Measurements from ENCODE around the gene ZNF223.

ZNF223 gene

DNA sequence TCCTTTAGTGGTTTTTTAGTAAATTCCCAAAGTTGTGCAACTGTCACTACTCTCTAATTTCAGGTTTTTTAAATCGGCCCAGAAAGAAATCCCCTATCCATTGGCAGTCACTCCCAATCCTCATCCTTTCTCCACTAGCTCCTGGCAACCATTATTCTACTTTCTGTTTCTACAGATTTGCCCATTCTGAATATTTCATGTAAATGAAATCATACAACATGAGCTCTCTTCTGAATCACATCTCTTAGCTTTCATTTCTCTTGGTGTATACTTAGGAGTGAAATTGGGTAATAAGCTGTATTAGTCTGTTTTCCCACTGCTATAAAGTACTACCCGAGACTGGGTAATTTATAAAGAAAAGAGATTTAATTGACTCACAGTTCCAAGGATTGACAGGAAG is 9.7 kb upstream of the ZNF223 start:
- Mint-ChIP-seq H3K9me3 (peaks cover 27% of the 10 kb centered on the region), H3K36me3 (no peaks in the 10 kb centered on the region), H3K4me3 (no peak overlapping the region), H3K4me1 (no peaks in the 10 kb centered on the region), H3K27ac (no peak overlapping the region), H3K27me3 (no peaks in the 10 kb centered on the region)
- CTCF ChIA-PET: no interaction called here
- no peak for DNase-seq

GRCh38 chr19:44050740-44051649 is 841 bp upstream of the ZNF223 start:
- peaks cover 15% of the 10 kb centered on the region for H3K36me3 Mint-ChIP-seq
- peaks cover 10% of the 10 kb centered on the region for H3K27me3 Mint-ChIP-seq
- peaks cover 45% of the 10 kb centered on the region for H3K9me3 Mint-ChIP-seq
- peaks cover 20% of the 10 kb centered on the region for H3K4me1 Mint-ChIP-seq
- H3K27ac Mint-ChIP-seq: peak overlapping the region; percentile 59
- peak; percentile 30 for DNase-seq
- CTCF ChIA-PET: no interaction called here
- H3K4me3 Mint-ChIP-seq: peak overlapping the region; percentile 76

GRCh38 chr19:44055870-44056269 is 4.0 kb downstream of the ZNF223 start:
- H3K4me1 Mint-ChIP-seq: peaks cover 16% of the 10 kb centered on the region
- no peak overlapping the region for H3K27ac Mint-ChIP-seq
- H3K27me3 Mint-ChIP-seq: peaks cover 10% of the 10 kb centered on the region
- no peak overlapping the region for H3K4me3 Mint-ChIP-seq
- CTCF ChIA-PET: no interaction called here
- peaks cover 15% of the 10 kb centered on the region for H3K36me3 Mint-ChIP-seq
- peaks cover 64% of the 10 kb centered on the region for H3K9me3 Mint-ChIP-seq
- DNase-seq: no peak

- Mint-ChIP-seq H3K27me3 (no peaks in the 10 kb centered on the region), H3K9me3 (peaks cover 49% of the 10 kb centered on the region), H3K4me3 (no peak overlapping the region), H3K27ac (no peak overlapping the region), H3K4me1 (no peaks in the 10 kb centered on the region), H3K36me3 (peaks cover 6% of the 10 kb centered on the region)
- CTCF ChIA-PET: no interaction called here
- no peak for DNase-seq
Observed at GRCh38 chr19:44059229-44059628, 7.4 kb downstream of the ZNF223 start.

DNA sequence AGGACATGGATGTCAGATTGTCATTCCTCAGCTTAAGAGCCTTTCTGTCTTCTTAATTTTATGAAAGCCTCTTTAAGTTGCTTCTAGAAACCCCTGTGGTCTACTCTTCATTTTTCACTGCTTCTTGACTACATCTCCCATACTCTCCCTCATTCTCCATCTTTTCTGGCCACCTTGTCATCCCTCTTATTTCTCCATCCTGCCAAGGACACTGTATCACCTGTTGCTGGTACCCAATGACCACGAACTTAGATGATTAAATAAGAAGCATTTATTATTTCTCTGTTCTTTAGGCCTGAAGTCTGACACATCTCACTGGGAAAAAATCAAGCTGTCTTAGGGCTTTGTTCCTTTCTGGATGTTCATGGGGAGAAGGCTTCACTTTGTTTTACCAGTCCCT is 9.2 kb downstream of the ZNF223 start:
- CTCF ChIA-PET: no interaction called here
- no peak overlapping the region for H3K4me3 Mint-ChIP-seq
- peaks cover 41% of the 10 kb centered on the region for H3K9me3 Mint-ChIP-seq
- H3K27me3 Mint-ChIP-seq: no peaks in the 10 kb centered on the region
- peaks cover 2% of the 10 kb centered on the region for H3K36me3 Mint-ChIP-seq
- DNase-seq: no peak
- H3K4me1 Mint-ChIP-seq: no peaks in the 10 kb centered on the region
- no peak overlapping the region for H3K27ac Mint-ChIP-seq

- H3K4me1 Mint-ChIP-seq: peaks cover 5% of the 10 kb centered on the region
- H3K27ac Mint-ChIP-seq: no peak overlapping the region
- H3K36me3 Mint-ChIP-seq: peaks cover 15% of the 10 kb centered on the region
- CTCF ChIA-PET: no interaction called here
- peaks cover 51% of the 10 kb centered on the region for H3K9me3 Mint-ChIP-seq
- DNase-seq: no peak
- no peaks in the 10 kb centered on the region for H3K27me3 Mint-ChIP-seq
- H3K4me3 Mint-ChIP-seq: no peak overlapping the region
Observed at GRCh38 chr19:44066305-44066704, 14.5 kb downstream of the ZNF223 start.

DNA sequence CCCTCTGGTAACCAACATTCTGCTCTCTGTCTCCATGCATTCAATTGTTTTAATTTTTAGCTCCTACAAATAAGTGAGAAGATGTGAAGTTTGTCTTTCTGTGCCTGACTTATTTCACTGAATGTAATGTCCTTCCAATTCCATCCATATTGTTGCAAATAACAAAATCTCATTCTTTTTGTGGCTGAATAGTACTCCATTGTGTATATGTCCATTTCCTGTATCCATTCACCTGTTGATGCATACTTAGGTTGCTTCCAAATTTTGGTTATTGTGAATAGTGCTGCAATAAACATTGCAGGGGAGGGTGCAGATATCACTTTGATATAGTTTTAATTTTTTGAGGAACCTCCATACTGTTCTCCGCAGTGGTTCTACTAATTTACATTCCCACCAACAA is 17.6 kb downstream of the ZNF223 start:
- Mint-ChIP-seq H3K4me1 (peaks cover 24% of the 10 kb centered on the region), H3K36me3 (peaks cover 28% of the 10 kb centered on the region), H3K9me3 (peaks cover 51% of the 10 kb centered on the region), H3K27me3 (peaks cover 5% of the 10 kb centered on the region), H3K4me3 (no peak overlapping the region), H3K27ac (no peak overlapping the region)
- DNase-seq: no peak
- CTCF ChIA-PET: no interaction called here

- peak; percentile 87 for DNase-seq
- H3K4me3 Mint-ChIP-seq: peak within 1 kb of the TSS; percentile 87
- H3K27ac Mint-ChIP-seq: peak within 1 kb of the TSS; percentile 58
- peaks cover 39% of the 10 kb centered on the region for H3K9me3 Mint-ChIP-seq
- CTCF ChIA-PET: interaction anchor here (0.6 to 1.7 kb wide), 2 partner anchors 23 to 48 kb away, joined by 3 to 7 read pairs; no protein-coding TSS in a partner anchor
- H3K4me1 Mint-ChIP-seq: peaks cover 24% of the 10 kb centered on the region
- H3K36me3 Mint-ChIP-seq: peaks cover 22% of the 10 kb centered on the region
- peaks cover 5% of the 10 kb centered on the region for H3K27me3 Mint-ChIP-seq
Observed at GRCh38 chr19:44071824-44072542, 20.1 kb downstream of the ZNF223 start, which contains the start of gene ZNF284. ZNF284 (plus strand) TSS chr19:44072159; CDS start chr19:44076390, 4,231 bp downstream.

- Mint-ChIP-seq H3K27ac (no peak overlapping the region), H3K27me3 (peaks cover 5% of the 10 kb centered on the region), H3K9me3 (peaks cover 35% of the 10 kb centered on the region), H3K4me3 (peak overlapping the region; percentile 87), H3K4me1 (peaks cover 24% of the 10 kb centered on the region), H3K36me3 (peaks cover 26% of the 10 kb centered on the region)
- DNase-seq: no peak
- CTCF ChIA-PET: interaction anchor here (0.6 to 1.7 kb wide), 2 partner anchors 22 to 49 kb away, joined by 3 to 7 read pairs; no protein-coding TSS in a partner anchor
Observed at GRCh38 chr19:44072543-44073401, 20.9 kb downstream of the ZNF223 start.

DNA sequence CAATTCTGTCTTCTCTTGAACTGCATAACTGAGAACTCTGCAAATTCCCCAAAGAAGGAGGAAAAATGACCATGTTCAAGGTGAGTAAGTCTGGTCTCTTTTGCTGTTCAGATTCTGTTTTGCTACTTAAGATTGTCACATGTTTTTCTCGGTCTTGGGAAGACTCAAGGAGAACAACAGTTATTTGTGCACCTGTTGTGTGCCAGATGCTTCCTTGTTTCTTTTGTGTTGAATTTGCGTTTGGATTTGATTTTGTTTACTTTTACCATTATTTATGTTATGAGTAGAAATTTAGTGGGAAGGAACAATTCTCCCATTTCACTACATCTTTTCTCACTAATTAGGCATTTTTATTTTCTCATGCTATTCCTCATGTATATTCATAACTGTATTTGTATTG is 24.5 kb downstream of the ZNF223 start:
- H3K36me3 Mint-ChIP-seq: peaks cover 31% of the 10 kb centered on the region
- no peak overlapping the region for H3K27ac Mint-ChIP-seq
- CTCF ChIA-PET: no interaction called here
- H3K9me3 Mint-ChIP-seq: peaks cover 12% of the 10 kb centered on the region
- no peak overlapping the region for H3K4me3 Mint-ChIP-seq
- DNase-seq: no peak
- peaks cover 5% of the 10 kb centered on the region for H3K27me3 Mint-ChIP-seq
- peaks cover 19% of the 10 kb centered on the region for H3K4me1 Mint-ChIP-seq

- Mint-ChIP-seq H3K4me3 (no peak overlapping the region), H3K36me3 (peaks cover 16% of the 10 kb centered on the region), H3K4me1 (peaks cover 18% of the 10 kb centered on the region), H3K27ac (no peak overlapping the region), H3K9me3 (peaks cover 4% of the 10 kb centered on the region), H3K27me3 (peaks cover 4% of the 10 kb centered on the region)
- no peak for DNase-seq
- CTCF ChIA-PET: no interaction called here
Observed at GRCh38 chr19:44092108-44092507, 40.3 kb downstream of the ZNF223 start.

DNA sequence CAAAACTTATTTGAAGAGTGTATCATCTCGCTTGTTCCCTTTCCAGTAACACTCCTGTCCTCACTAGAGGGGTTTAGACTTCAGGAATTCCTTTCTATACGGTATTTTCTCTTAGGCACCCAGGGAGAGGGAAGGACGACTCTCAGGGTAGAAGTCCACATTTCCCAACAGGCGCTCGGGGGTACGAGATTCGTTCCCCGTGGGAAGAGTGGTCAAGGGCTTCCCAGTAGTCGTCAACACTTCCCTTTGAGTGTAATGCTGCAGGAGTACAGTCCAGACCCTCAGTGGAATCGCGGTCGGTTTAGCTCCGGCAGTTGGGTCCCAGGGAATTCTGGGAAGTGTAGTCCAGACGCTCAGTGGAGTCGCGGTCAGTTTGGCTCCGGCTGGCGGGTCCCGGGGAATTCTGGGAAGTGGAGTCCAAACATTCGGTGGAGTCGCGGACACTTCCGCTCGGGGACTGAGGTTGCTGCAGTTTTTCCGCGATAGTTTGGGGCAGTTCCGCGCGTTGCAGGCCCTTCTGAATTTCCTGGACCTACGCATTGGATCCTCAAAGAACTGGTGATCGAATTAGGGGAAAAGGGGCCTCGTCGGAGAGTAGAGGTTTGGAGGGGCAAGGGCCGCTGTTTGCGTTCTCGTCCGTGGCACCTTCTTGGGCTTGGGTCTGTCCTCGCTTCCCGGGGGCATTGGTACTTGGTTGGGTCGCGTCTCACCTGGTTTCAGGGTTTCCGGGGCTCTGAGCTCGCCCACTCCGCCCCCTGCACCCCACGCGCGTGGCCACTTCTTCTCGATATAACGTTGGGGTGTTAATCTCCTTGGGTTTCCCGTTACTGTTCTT is 42.3 kb downstream of the ZNF223 start, which contains the start of gene ZNF224:
Gene ZNF224 (plus strand): TSS at position 431 of the 835 bp plus-strand sequence. CDS start 3,513 bp downstream, outside the sequence.
- CTCF ChIA-PET: interaction anchor here (1.1 to 1.9 kb wide), 5 partner anchors 20 to 159 kb away, joined by 3 to 7 read pairs (median 5); partner anchors contain the start of genes ZNF225, ZNF230, ZNF284 and ZNF45
- peak; percentile 91 for DNase-seq
- Mint-ChIP-seq H3K27ac (peak within 1 kb of the TSS; percentile 79), H3K27me3 (peaks cover 4% of the 10 kb centered on the region), H3K4me3 (peak within 1 kb of the TSS; percentile 94), H3K36me3 (peaks cover 37% of the 10 kb centered on the region), H3K4me1 (peaks cover 21% of the 10 kb centered on the region), H3K9me3 (peaks cover 13% of the 10 kb centered on the region)

GRCh38 chr19:44107751-44108150 is 55.9 kb downstream of the ZNF223 start:
- H3K27me3 Mint-ChIP-seq: no peaks in the 10 kb centered on the region
- H3K4me1 Mint-ChIP-seq: peaks cover 9% of the 10 kb centered on the region
- CTCF ChIA-PET: no interaction called here
- H3K27ac Mint-ChIP-seq: no peak overlapping the region
- H3K9me3 Mint-ChIP-seq: peaks cover 69% of the 10 kb centered on the region
- DNase-seq: no peak
- H3K4me3 Mint-ChIP-seq: no peak overlapping the region
- H3K36me3 Mint-ChIP-seq: peaks cover 69% of the 10 kb centered on the region

Measured in activated naive CD4-positive, alpha-beta T cell treated with anti-CD3 and anti-CD28 coated beads, Interleukin-2, amount 10 ng/mL, durations not matched to agents 7 days and 5 days (primary cell).